Activated T-helper 17 cell treated with anti-CD3 and anti-CD28 coated beads, Interleukin-2, amount 50 U/mL, for 72 hours (primary cell): ENCODE measurements around the gene HNF4A. TPM values are rescaled to one million over a fixed set of nuclear protein-coding genes. Genes with fewer than 3 reads are reported as not detected.

Experiments used
- ATAC-seq: fragments of 150-1000 bp; cut with Tn5 transposase; replicated peaks from 2 replicates; pipeline ENCODE4 v1.10.0; 2021; ENCODE audit warnings: mild to moderate bottlenecking, moderate library complexity
- H3K27ac Mint-ChIP-seq: one replicate; pipeline ENCODE4 v1.8.0; 2022; ENCODE audit warnings: mixed read lengths
- H3K27me3 Mint-ChIP-seq: one replicate; pipeline ENCODE4 v1.8.0; 2022; ENCODE audit warnings: mixed read lengths
- H3K36me3 Mint-ChIP-seq: one replicate; pipeline ENCODE4 v1.8.0; 2022; ENCODE audit warnings: low read depth, mild to moderate bottlenecking, mixed read lengths
- H3K4me1 Mint-ChIP-seq: one replicate; pipeline ENCODE4 v1.8.0; 2022; ENCODE audit warnings: mixed read lengths
- H3K4me3 Mint-ChIP-seq: one replicate; pipeline ENCODE4 v1.8.0; 2022; ENCODE audit warnings: mild to moderate bottlenecking, mixed read lengths
- H3K9me3 Mint-ChIP-seq: one replicate; pipeline ENCODE4 v1.8.0; 2022; ENCODE audit warnings: mixed read lengths
- total RNA-seq, 2 donors: library from RNA; stranded (reverse); gene quantifications; one replicate each; pipeline ENCODE4 v1.2.3, GENCODE V29; 2022

The HNF4A gene
- total RNA-seq, 2 donors from 2014 or later: not detected

- no peak overlapping the region for H3K27ac Mint-ChIP-seq
- ATAC-seq: no peak
- no peaks in the 10 kb centered on the region for H3K9me3 Mint-ChIP-seq
- H3K4me1 Mint-ChIP-seq: peaks cover 26% of the 10 kb centered on the region
- H3K27me3 Mint-ChIP-seq: no peaks in the 10 kb centered on the region
- H3K4me3 Mint-ChIP-seq: no peak overlapping the region
- peaks cover 33% of the 10 kb centered on the region for H3K36me3 Mint-ChIP-seq
These were observed 122.7 kb downstream of the HNF4A start for GRCh38 chr20:44478206-44478605.

- no peak for ATAC-seq
- Mint-ChIP-seq H3K27me3 (no peaks in the 10 kb centered on the region), H3K36me3 (peaks cover 47% of the 10 kb centered on the region), H3K4me1 (peaks cover 26% of the 10 kb centered on the region), H3K9me3 (no peaks in the 10 kb centered on the region), H3K4me3 (no peak overlapping the region), H3K27ac (no peak overlapping the region)
These were observed 124.1 kb downstream of the HNF4A start for GRCh38 chr20:44479643-44480042.

GRCh38 chr20:44480097-44480496 lies 124.6 kb downstream of the HNF4A start:
- Mint-ChIP-seq H3K27ac (no peak overlapping the region), H3K36me3 (peaks cover 52% of the 10 kb centered on the region), H3K9me3 (no peaks in the 10 kb centered on the region), H3K27me3 (no peaks in the 10 kb centered on the region), H3K4me1 (peaks cover 26% of the 10 kb centered on the region), H3K4me3 (no peak overlapping the region)
- no peak for ATAC-seq

- Mint-ChIP-seq H3K4me1 (peaks cover 23% of the 10 kb centered on the region), H3K27ac (peak overlapping the region; percentile 13), H3K36me3 (peaks cover 69% of the 10 kb centered on the region), H3K9me3 (no peaks in the 10 kb centered on the region), H3K4me3 (no peak overlapping the region), H3K27me3 (no peaks in the 10 kb centered on the region)
- no peak for ATAC-seq
These were observed 126.4 kb downstream of the HNF4A start for GRCh38 chr20:44481719-44482416.

GRCh38 chr20:44483112-44483511 lies 127.6 kb downstream of the HNF4A start:
- Mint-ChIP-seq H3K27ac (no peak overlapping the region), H3K4me3 (no peak overlapping the region), H3K9me3 (no peaks in the 10 kb centered on the region), H3K27me3 (no peaks in the 10 kb centered on the region), H3K4me1 (peaks cover 17% of the 10 kb centered on the region), H3K36me3 (peaks cover 81% of the 10 kb centered on the region)
- ATAC-seq: no peak

Other genes starting within 250 kb of the HNF4A start
- gene JPH2, start 168.5 kb upstream of the HNF4A start, total RNA-seq: under 1 TPM; 0.09 to 0.42 TPM
- gene OSER1, start 144.9 kb upstream of the HNF4A start, total RNA-seq: 10 to 100 TPM; 30.5 to 38.6 TPM
- not detected for gene GDAP1L1, start 108.4 kb upstream of the HNF4A start, total RNA-seq
- gene FITM2, start 44.5 kb upstream of the HNF4A start, total RNA-seq: 1 to 10 TPM; 2.2 TPM
- not detected for gene R3HDML, start 18.7 kb upstream of the HNF4A start, total RNA-seq
- gene TTPAL, start 120.2 kb downstream of the HNF4A start, total RNA-seq: 10 to 100 TPM; 15.5 to 23.0 TPM
- 10 to 100 TPM; 68.7 to 86.8 TPM for gene SERINC3, start 166.4 kb downstream of the HNF4A start, total RNA-seq
- gene PKIG, start 226.9 kb downstream of the HNF4A start, total RNA-seq: 10 to 100 TPM in 1 of 2 donors, 1 to 10 TPM in 1; 4.4 to 11.9 TPM